Uterus (tissue), 4 donors: ENCODE results near the gene NTPCR. TPM values are rescaled to one million over a fixed set of nuclear protein-coding genes. Genes with fewer than 3 reads are reported as not detected.

Experiments
- DNase-seq, 2 donors: peaks; one replicate each; pipeline ENCODE4 v3.0.0-alpha.2; 2019 to 2020
- H3K27ac ChIP-seq, 2 donors: fragments of 200-600 bp; sonication (generic); 1 replicate in 1 of 2; 2 replicates in 1 of 2; pipeline ENCODE4 v1.5.1; 2016 to 2018
- H3K27me3 ChIP-seq, 2 donors: fragments of 200-600 bp; sonication (generic); one replicate each; pipeline ENCODE4 v1.5.1; 2018 to 2019; ENCODE audit warnings: control low read depth in 1 of 2
- H3K36me3 ChIP-seq, 2 donors: fragments of 200-600 bp; sonication (generic); one replicate each; pipeline ENCODE4 v1.5.1; 2019; ENCODE audit warnings: control low read depth in 1 of 2
- H3K4me1 ChIP-seq, 2 donors: fragments of 200-600 bp; sonication (generic); one replicate each; pipeline ENCODE4 v1.5.1; 2018 to 2019; ENCODE audit warnings: control low read depth in 1 of 2
- H3K4me3 ChIP-seq, 2 donors: fragments of 200-600 bp; sonication (generic); 1 replicate in 1 of 2; 2 replicates in 1 of 2; pipeline ENCODE4 v1.5.1; 2018 to 2019; ENCODE audit warnings: mild to moderate bottlenecking in 1 of 2
- H3K9me3 ChIP-seq, 2 donors: fragments of 200-600 bp; sonication (generic); one replicate each; pipeline ENCODE4 v1.5.1; 2019; ENCODE audit warnings: control low read depth in 1 of 2
- CTCF ChIP-seq, 4 experiments: fragments of 200-600 bp in 2 of 4; fragments of 450-650 bp in 2 of 4; sonication (generic) in 2 of 4; IDR thresholded peaks; one replicate each; pipeline ENCODE4 v1.5.1; 2016 to 2019; ENCODE audit warnings: antibody characterized with exemption in 4 of 4, mild to moderate bottlenecking in 2 of 4, moderate library complexity in 1 of 4
- POLR2A ChIP-seq, 2 donors: fragments of 450-650 bp; IDR thresholded peaks; one replicate each; pipeline ENCODE4 v1.6.1; 2016; ENCODE audit warnings: antibody characterized with exemption in 2 of 2, mild to moderate bottlenecking in 1 of 2, moderate library complexity in 1 of 2
- intact Hi-C: fragments of 100-400 bp; cut with DNase I; formaldehyde crosslinking; loops from one replicate; pipeline ENCODE4 v1.15.1; 2023; ENCODE audit warnings: low total_unique reads
- total RNA-seq, 4 donors: library from RNA; depleted of rRNA in 3 of 4; stranded (reverse); fragments of >200 nt in 3 of 4; gene quantifications; one replicate each; pipeline versions ENCODE4 v1.1.0 to v1.2.4, GENCODE V29; 2014 to 2023
- donor health status: DM: yes; HTN: yes; CAD: no.

NTPCR gene
- total RNA-seq, 4 donors from 2014 or later = 7.4 to 30.1 (median 17.1) TPM

GRCh38 chr1:233019083-233019482 lies 68.7 kb downstream of the NTPCR start:
- Histone ChIP-seq H3K36me3 (no peaks in the 10 kb centered on the region), H3K27me3 (no peaks in the 10 kb centered on the region), H3K9me3 (no peaks in the 10 kb centered on the region), H3K27ac (no peak overlapping the region), H3K4me3 (no peak overlapping the region), H3K4me1 (no peaks in the 10 kb centered on the region)
- TF ChIP-seq POLR2A (IDR thresholded peaks at IDR 0.05) = no peak
- TF ChIP-seq CTCF (IDR thresholded peaks at IDR 0.05) = no peak
- intact Hi-C loops = no loop called here
- DNase-seq = no peak

- no peak for DNase-seq
- no peaks in the 10 kb centered on the region for H3K36me3 ChIP-seq
- H3K4me1 ChIP-seq = no peaks in the 10 kb centered on the region
- no peaks in the 10 kb centered on the region for H3K9me3 ChIP-seq
- no peaks in the 10 kb centered on the region for H3K27me3 ChIP-seq
- TF ChIP-seq POLR2A (IDR thresholded peaks at IDR 0.05) (no peak), CTCF (IDR thresholded peaks at IDR 0.05) (no peak)
- no peak overlapping the region for H3K27ac ChIP-seq
- intact Hi-C loops = no loop called here
- no peak overlapping the region for H3K4me3 ChIP-seq
Measured at GRCh38 chr1:233019778-233020325, 69.4 kb downstream of the NTPCR start.

- TF ChIP-seq CTCF (IDR thresholded peaks at IDR 0.05) = no peak
- TF ChIP-seq POLR2A (IDR thresholded peaks at IDR 0.05) = no peak
- intact Hi-C loops = no loop called here
- H3K9me3 ChIP-seq = no peaks in the 10 kb centered on the region
- H3K4me3 ChIP-seq = no peak overlapping the region
- H3K27ac ChIP-seq = no peak overlapping the region
- no peaks in the 10 kb centered on the region for H3K27me3 ChIP-seq
- DNase-seq = no peak
- H3K4me1 ChIP-seq = no peaks in the 10 kb centered on the region
- H3K36me3 ChIP-seq = no peaks in the 10 kb centered on the region
Measured at GRCh38 chr1:233020426-233020825, 70.0 kb downstream of the NTPCR start.

GRCh38 chr1:233022246-233022645 lies 71.8 kb downstream of the NTPCR start:
- Histone ChIP-seq H3K27ac (no peak overlapping the region), H3K4me3 (no peak overlapping the region), H3K4me1 (no peaks in the 10 kb centered on the region), H3K36me3 (no peaks in the 10 kb centered on the region), H3K27me3 (no peaks in the 10 kb centered on the region), H3K9me3 (no peaks in the 10 kb centered on the region)
- DNase-seq = no peak
- TF ChIP-seq POLR2A (IDR thresholded peaks at IDR 0.05) = no peak
- no peak for TF ChIP-seq CTCF (IDR thresholded peaks at IDR 0.05)
- intact Hi-C loops = no loop called here

GRCh38 chr1:233024199-233024598 lies 73.8 kb downstream of the NTPCR start:
- TF ChIP-seq CTCF (IDR thresholded peaks at IDR 0.05) (no peak), POLR2A (IDR thresholded peaks at IDR 0.05) (no peak)
- no peak overlapping the region for H3K27ac ChIP-seq
- intact Hi-C loops = no loop called here
- H3K4me1 ChIP-seq = peaks cover 0 to 4% of the 10 kb centered on the region in 2 donors
- no peaks in the 10 kb centered on the region for H3K9me3 ChIP-seq
- no peaks in the 10 kb centered on the region for H3K27me3 ChIP-seq
- H3K36me3 ChIP-seq = no peaks in the 10 kb centered on the region
- no peak overlapping the region for H3K4me3 ChIP-seq
- DNase-seq = no peak
